H1 (cell line): Measurements from ENCODE around the gene FARS2. TPM values are rescaled to one million over a fixed set of nuclear protein-coding genes. Genes with fewer than 3 reads are reported as not detected.

Experiments used
- CTCF ChIA-PET: fragments of 300-600 bp; sonication (Branson Sonifier 250); formaldehyde crosslinking; loops from one replicate; lab custom pipeline; 2021; ENCODE audit not compliant: partially characterized antibody; lab: Charles Lee
- POLR2A ChIA-PET: fragments of 300-600 bp; sonication (Branson Sonifier 250); formaldehyde crosslinking; loops from one replicate; lab custom pipeline; 2021; ENCODE audit warnings: inconsistent platforms; ENCODE audit not compliant: partially characterized antibody; lab: Charles Lee
- DNase-seq, 2 experiments: peaks; one replicate each; pipeline versions ENCODE4 v3.0.0 to v3.0.0-alpha.2; 2010 to 2022; ENCODE audit warnings: low spot score in 2 of 2, low read depth in 1 of 2, mixed read lengths in 1 of 2
- FAIRE-seq: peaks from 2 replicates; lab custom pipeline; 2011; peaks lifted over from hg19 to GRCh38; lab: Jason Lieb, UNC
- H2AFZ ChIP-seq: 2 replicates; pipeline ENCODE4 v1.8.1; 2012; ENCODE audit warnings: low read length, inconsistent platforms
- H2AK5ac ChIP-seq: 2 replicates; pipeline ENCODE4 v1.6.1; 2013; ENCODE audit warnings: low read depth, low read length
- H2BK120ac ChIP-seq: replicated peaks from 2 replicates; pipeline ENCODE3; 2013; ENCODE audit warnings: low read depth, low read length, inconsistent platforms
- H2BK12ac ChIP-seq: 2 replicates; pipeline ENCODE4 v1.6.1; 2013; ENCODE audit warnings: low read depth, low read length
- H2BK15ac ChIP-seq: 2 replicates; pipeline ENCODE4 v1.6.1; 2013; ENCODE audit warnings: low read length
- H2BK20ac ChIP-seq: 2 replicates; pipeline ENCODE4 v1.6.1; 2013; ENCODE audit warnings: low read length
- H2BK5ac ChIP-seq: 2 replicates; pipeline ENCODE4 v1.6.1; 2013; ENCODE audit warnings: low read depth, low read length
- H3K14ac ChIP-seq: 2 replicates; pipeline ENCODE4 v1.6.1; 2013; ENCODE audit warnings: inconsistent platforms; ENCODE audit not compliant: insufficient read length
- H3K18ac ChIP-seq: 2 replicates; pipeline ENCODE4 v1.6.1; 2013; ENCODE audit warnings: low read length; ENCODE audit errors: extremely low read depth
- H3K23ac ChIP-seq: 2 replicates; pipeline ENCODE4 v1.6.1; 2013; ENCODE audit warnings: inconsistent platforms; ENCODE audit not compliant: insufficient read length
- H3K23me2 ChIP-seq: 2 replicates; pipeline ENCODE4 v1.6.1; 2013; ENCODE audit warnings: low read depth, low read length
- H3K27ac ChIP-seq: 2 replicates; pipeline ENCODE4 v1.6.1; 2011; ENCODE audit warnings: low read depth, low read length, inconsistent platforms
- H3K27me3 ChIP-seq, 4 experiments: replicated peaks in 1 of 4; 1 replicate in 1 of 4; 2 replicates in 3 of 4; pipeline versions ENCODE4 v1.6.1 to v1.8.1; 2011 to 2013; ENCODE audit warnings: low read length in 3 of 4, mild to moderate bottlenecking in 3 of 4, inconsistent platforms in 2 of 4, mixed read lengths in 2 of 4, moderate library complexity in 1 of 4; ENCODE audit not compliant: control insufficient read depth in 3 of 4, insufficient read depth in 3 of 4; ENCODE audit errors: extremely low read depth in 1 of 4
- H3K36me3 ChIP-seq, 4 experiments: 2 replicates each; pipeline versions ENCODE4 v1.6.1 to v1.8.1; 2011 to 2013; ENCODE audit warnings: mild to moderate bottlenecking in 4 of 4, low read length in 3 of 4, moderate library complexity in 2 of 4, control low read depth in 1 of 4, inconsistent platforms in 1 of 4; ENCODE audit not compliant: insufficient read depth in 4 of 4, control insufficient read depth in 2 of 4
- H3K4ac ChIP-seq: replicated peaks from 2 replicates; pipeline ENCODE3; 2013; ENCODE audit warnings: low read length, low read depth, mixed read lengths, inconsistent platforms; ENCODE audit not compliant: insufficient read length
- H3K4me1 ChIP-seq, 4 experiments: replicated peaks in 1 of 4; 1 replicate in 1 of 4; 2 replicates in 3 of 4; pipeline versions ENCODE4 v1.6.1 to v1.8.1; 2011 to 2013; ENCODE audit warnings: low read length in 3 of 4, inconsistent platforms in 2 of 4, mixed read lengths in 1 of 4; ENCODE audit not compliant: insufficient read depth in 4 of 4, control insufficient read depth in 3 of 4
- H3K4me2 ChIP-seq, 2 experiments: 2 replicates each; pipeline versions ENCODE4 v1.6.1 to v1.8.1; 2011 to 2013; ENCODE audit warnings: low read depth in 2 of 2, low read length in 2 of 2, control low read depth in 1 of 2, inconsistent platforms in 1 of 2, mild to moderate bottlenecking in 1 of 2; ENCODE audit not compliant: insufficient read depth in 1 of 2
- H3K4me3 ChIP-seq, 4 experiments: fragments of 200-600, 300-600 bp in 1 of 4; sonication (generic), shearing (Covaris generic), sonication (Bioruptor Twin) in 1 of 4; 2 replicates each; pipeline versions ENCODE4 v1.5.1 to v1.8.1; 2011 to 2016; ENCODE audit warnings: low read length in 4 of 4, low read depth in 3 of 4, control low read depth in 2 of 4, inconsistent platforms in 2 of 4, mild to moderate bottlenecking in 2 of 4, mixed read lengths in 1 of 4, moderate library complexity in 1 of 4; ENCODE audit not compliant: insufficient read depth in 2 of 4; ENCODE audit errors: extremely low read depth in 1 of 4
- H3K56ac ChIP-seq: replicated peaks from 2 replicates; pipeline ENCODE3; 2013; ENCODE audit warnings: low read depth, mild to moderate bottlenecking, mixed read lengths, low read length, inconsistent platforms; ENCODE audit not compliant: insufficient read length
- H3K79me1 ChIP-seq: 2 replicates; pipeline ENCODE4 v1.6.1; 2013; ENCODE audit warnings: low read depth, low read length, control low read depth
- H3K79me2 ChIP-seq, 2 experiments: 2 replicates each; pipeline versions ENCODE4 v1.6.1 to v1.8.1; 2012 to 2013; ENCODE audit warnings: low read length in 2 of 2, mild to moderate bottlenecking in 2 of 2, inconsistent platforms in 1 of 2; ENCODE audit not compliant: insufficient read depth in 2 of 2, control insufficient read depth in 1 of 2
- H3K9ac ChIP-seq, 4 experiments: replicated peaks in 1 of 4; 1 replicate in 1 of 4; 2 replicates in 3 of 4; pipeline versions ENCODE4 v1.6.1 to v1.8.1; 2011 to 2013; ENCODE audit warnings: low read depth in 3 of 4, low read length in 3 of 4, control low read depth in 2 of 4, mild to moderate bottlenecking in 2 of 4, moderate library complexity in 2 of 4, inconsistent platforms in 1 of 4; ENCODE audit errors: extremely low read depth in 1 of 4
- H3K9me3 ChIP-seq, 2 experiments: 2 replicates each; pipeline versions ENCODE4 v1.6.1 to v1.8.1; 2012 to 2013; ENCODE audit warnings: mild to moderate bottlenecking in 2 of 2, moderate library complexity in 2 of 2, control low read depth in 1 of 2, inconsistent platforms in 1 of 2, low read depth in 1 of 2, low read length in 1 of 2, mixed read lengths in 1 of 2; ENCODE audit not compliant: insufficient read depth in 2 of 2
- H4K20me1 ChIP-seq, 2 experiments: replicated peaks in 1 of 2; 2 replicates each; pipeline versions ENCODE3 to v1.8.1; 2011 to 2013; ENCODE audit warnings: inconsistent platforms in 2 of 2, low read length in 2 of 2, mild to moderate bottlenecking in 1 of 2; ENCODE audit not compliant: insufficient read depth in 2 of 2, control insufficient read depth in 1 of 2
- H4K5ac ChIP-seq: 2 replicates; pipeline ENCODE4 v1.6.1; 2013; ENCODE audit warnings: low read length, low read depth, mixed read lengths, inconsistent platforms; ENCODE audit not compliant: insufficient read length
- H4K8ac ChIP-seq: 2 replicates; pipeline ENCODE4 v1.8.0; 2013; ENCODE audit warnings: mild to moderate bottlenecking, moderate library complexity, low read length, inconsistent platforms; ENCODE audit not compliant: insufficient read depth; ENCODE audit errors: extremely low read depth
- H4K91ac ChIP-seq: replicated peaks from 2 replicates; pipeline ENCODE3; 2013; ENCODE audit warnings: low read length, mixed read lengths, inconsistent platforms; ENCODE audit not compliant: insufficient read length
- CREB1 ChIP-seq: IDR thresholded peaks from 2 replicates; pipeline ENCODE4 v1.6.1; 2012; ENCODE audit warnings: inconsistent platforms
- EGR1 ChIP-seq: IDR thresholded peaks from 2 replicates; pipeline ENCODE4 v1.6.1; 2011; ENCODE audit warnings: low read depth, low read length, borderline replicate concordance
- EP300 ChIP-seq, 2 experiments: IDR thresholded peaks; 1 replicate in 1 of 2; 2 replicates in 1 of 2; pipeline ENCODE4 v1.6.1; 2011 to 2012; ENCODE audit warnings: low read depth in 2 of 2, low read length in 2 of 2, mild to moderate bottlenecking in 2 of 2, borderline replicate concordance in 1 of 2, inconsistent platforms in 1 of 2, moderate library complexity in 1 of 2
- GTF2F1 ChIP-seq: IDR thresholded peaks from 2 replicates; pipeline ENCODE4 v1.6.1; 2012; ENCODE audit warnings: low read depth, low read length, improper control_type of control experiment, borderline replicate concordance
- HDAC2 ChIP-seq, 2 experiments: fragments of 300-600 bp in 1 of 2; sonication (generic) in 1 of 2; IDR thresholded peaks; 2 replicates each; pipeline ENCODE4 v1.6.1; 2011 to 2012; ENCODE audit warnings: low read depth in 2 of 2, low read length in 2 of 2, mild to moderate bottlenecking in 2 of 2, moderate library complexity in 2 of 2, borderline replicate concordance in 1 of 2, inconsistent platforms in 1 of 2
- NANOG ChIP-seq: IDR thresholded peaks from 2 replicates; pipeline ENCODE4 v1.6.1; 2011; ENCODE audit warnings: low read length, low read depth, mild to moderate bottlenecking, inconsistent platforms; ENCODE audit not compliant: insufficient read depth, poor library complexity, severe bottlenecking
- RAD21 ChIP-seq, 2 experiments: IDR thresholded peaks in 1 of 2; conservative IDR thresholded peaks in 1 of 2; 2 replicates each; pipeline ENCODE4 v1.6.1; 2011; ENCODE audit warnings: low read depth in 2 of 2, low read length in 2 of 2, improper control_type of control experiment in 1 of 2, inconsistent platforms in 1 of 2, mild to moderate bottlenecking in 1 of 2, moderate library complexity in 1 of 2
- SIRT6 ChIP-seq: IDR thresholded peaks from one replicate; pipeline ENCODE4 v1.7.1; 2012; ENCODE audit warnings: low read length, inconsistent platforms
- SP2 ChIP-seq: IDR thresholded peaks from 2 replicates; pipeline ENCODE4 v1.6.1; 2012; ENCODE audit warnings: mild to moderate bottlenecking, low read length, inconsistent platforms
- SRF ChIP-seq: IDR thresholded peaks from 2 replicates; pipeline ENCODE4 v1.6.1; 2011; ENCODE audit warnings: mild to moderate bottlenecking, low read depth, low read length, moderate library complexity
- TBP ChIP-seq: IDR thresholded peaks from 2 replicates; pipeline ENCODE4 v1.6.1; 2011; ENCODE audit warnings: low read depth, low read length, improper control_type of control experiment
- WGBS, 2 experiments: shearing (Covaris generic) in 1 of 2; methylation state at CpG; one replicate each; pipeline versions ENCODE4 v1.1.6 to v1.1.7; 2013 to 2015; ENCODE audit warnings: low lambda C conversion rate in 2 of 2, mixed read lengths in 2 of 2, inconsistent platforms in 1 of 2, low coverage in 1 of 2, missing lambda C conversion rate in 1 of 2; ENCODE audit not compliant: insufficient replicate concordance in 2 of 2, insufficient coverage in 1 of 2, insufficient read length in 1 of 2; ENCODE audit errors: extremely low coverage in 1 of 2, missing lambda C conversion rate in 1 of 2; 5-methylcytosine and 5-hydroxymethylcytosine counted together
- polyA plus RNA-seq, 7 experiments: library from polyadenylated mRNA; depleted of rRNA in 3 of 7; stranded (reverse) in 5 of 7; unstranded in 2 of 7; fragments of >200 nt in 5 of 7; fragments of 200-250 nt in 2 of 7; gene quantifications; 1 replicate in 5 of 7; 2 replicates in 1 of 7; 4 replicates in 1 of 7; pipeline versions ENCODE4 v1.2.1 to v1.2.3, GENCODE V29; 2011 to 2013; ENCODE audit warnings: missing spikeins in 2 of 7, mixed read lengths in 2 of 7
- total RNA-seq: library from RNA; stranded (reverse); fragmentation: NEBNext Ultra II Directional; extraction: Animal tissue kit (Norgen Biotek cat#: 25700); gene quantifications from 2 replicates; pipeline ENCODE4 v1.2.1, GENCODE V29; 2021

FARS2 gene
- total and polyA plus RNA-seq, 2 of the 8 experiments (the other 6 are each of a cell fraction or from before 2014, with no cell fraction given), result 11.7 to 14.4 TPM

GRCh38 chr6:5632348-5632935 lies 371.1 kb downstream of the FARS2 start:
- Histone ChIP-seq H2AK5ac (no peak overlapping the region), H3K4me1 (peaks cover 0 to 3% (median 1%) of the 10 kb centered on the region in 4 experiments; a peak in 4 of 7 replicates), H3K9ac (no peak overlapping the region), H3K4ac (no peak overlapping the region), H4K8ac (no peak overlapping the region), H4K5ac (no peak overlapping the region), H2AFZ (no peak overlapping the region), H3K9me3 (no peaks in the 10 kb centered on the region), H3K23me2 (no peaks in the 10 kb centered on the region; the same call in 1 of the 2 replicates), H2BK12ac (no peak overlapping the region)
- no peak for DNase-seq
- 88% methylated on average over 5 of the region's 7 CpGs; no CpG with 5 or more reads in 1 of the 2 experiments for WGBS, 2 experiments
- TF ChIP-seq SRF, result no peak
- no peak for TF ChIP-seq GTF2F1
- TF ChIP-seq EP300 (IDR thresholded peaks at IDR 0.05; ENCODE audit: borderline replicate concordance in 1 of 2, low read depth in 2 of 2, low read length in 2 of 2), result no peak
- TF ChIP-seq CREB1, result no peak
- no peak for TF ChIP-seq NANOG
- no peak for TF ChIP-seq SP2
- no peak for TF ChIP-seq HDAC2 (IDR thresholded peaks at IDR 0.05; ENCODE audit: borderline replicate concordance in 1 of 2, low read depth in 2 of 2, low read length in 2 of 2)
- no peak for TF ChIP-seq TBP
- TF ChIP-seq EGR1, result no peak
- no peak for TF ChIP-seq SIRT6
- TF ChIP-seq RAD21 (IDR thresholded peaks at IDR 0.05 in 1 of 2, conservative IDR thresholded peaks at IDR 0.05 in 1 of 2; ENCODE audit: low read depth in 2 of 2, low read length in 2 of 2), result no peak
- TF ChIP-seq, all 59 proteins: peak for 0
- Histone ChIP-seq H3K79me2 (no peaks in the 10 kb centered on the region), H3K36me3 (no peaks in the 10 kb centered on the region), H4K91ac (no peak overlapping the region), H4K20me1 (no peaks in the 10 kb centered on the region), H3K27me3 (no peaks in the 10 kb centered on the region), H3K14ac (no peak overlapping the region), H3K4me2 (no peak overlapping the region), H3K79me1 (no peaks in the 10 kb centered on the region; the same call in 1 of the 2 replicates), H3K56ac (no peak overlapping the region), H3K23ac (no peak overlapping the region), H2BK15ac (no peak overlapping the region), H2BK20ac (no peak overlapping the region), H3K18ac (no peak overlapping the region), H3K27ac (no peak overlapping the region), H2BK120ac (no peak overlapping the region), H2BK5ac (no peak overlapping the region), H3K4me3 (no peak overlapping the region)
- CTCF ChIA-PET, result interaction anchor here (0.7 to 1.6 kb wide), 2 partner anchors 161 to 438 kb away, joined by 3 to 4 read pairs; no protein-coding TSS in a partner anchor
- POLR2A ChIA-PET, result no interaction called here
- FAIRE-seq, result no peak
